CD4-positive, alpha-beta T cell (primary cell): ENCODE results near the gene FBXW12. TPM values are rescaled to one million over a fixed set of nuclear protein-coding genes. Genes with fewer than 3 reads are reported as not detected.
A peak's percentile ranks its signal among the peaks of the same experiment; 100 is the strongest.
"Not testable (repeated sequence)": the region's sequence is repeated elsewhere in the genome, so short reads cannot be mapped to it uniquely, and the experiment has no call there.

Experiments
- ATAC-seq: fragments of 200-7000 bp; cut with Tn5 transposase; one replicate; pipeline ENCODE4 v1.10.0; 2022; ENCODE audit warnings: mild to moderate bottlenecking; ENCODE audit not compliant: poor library complexity
- CTCF ChIA-PET: fragments of 350-600 bp; sonication (Branson Sonifier 250); formaldehyde crosslinking; loops from one replicate; lab custom pipeline; 2021; ENCODE audit warnings: antibody characterized with exemption, inconsistent platforms; lab: Charles Lee
- POLR2A ChIA-PET: fragments of 350-600 bp; sonication (Branson Sonifier 250); formaldehyde crosslinking; loops from one replicate; lab custom pipeline; 2021; ENCODE audit warnings: antibody characterized with exemption, inconsistent platforms; lab: Charles Lee
- DNase-seq, 14 experiments: peaks; one replicate each; pipeline ENCODE4 v3.0.0-alpha.2; 2013 to 2020; ENCODE audit warnings: mixed read lengths in 2 of 14
- H3K27ac ChIP-seq, 2 donors: one replicate each; pipeline versions ENCODE4 v1.5.1 to v1.7.0; 2013; ENCODE audit warnings: low read length in 2 of 2, low read depth in 1 of 2, mild to moderate bottlenecking in 1 of 2
- H3K27me3 ChIP-seq, 2 experiments: 1 replicate in 1 of 2; 2 replicates in 1 of 2; pipeline versions ENCODE4 v1.6.1 to v1.7.0; 2013; ENCODE audit warnings: low read length in 2 of 2, control low read depth in 1 of 2, mild to moderate bottlenecking in 1 of 2, moderate library complexity in 1 of 2; ENCODE audit not compliant: insufficient read depth in 2 of 2, control insufficient read depth in 1 of 2
- H3K36me3 ChIP-seq: one replicate; pipeline ENCODE4 v1.6.1; 2013; ENCODE audit warnings: low read length, control low read depth; ENCODE audit not compliant: insufficient read depth
- H3K4me1 ChIP-seq: one replicate; pipeline ENCODE4 v1.6.1; 2013; ENCODE audit warnings: low read length, control low read depth; ENCODE audit not compliant: insufficient read depth
- H3K4me3 ChIP-seq: one replicate; pipeline ENCODE4 v1.5.1; 2013; ENCODE audit warnings: mild to moderate bottlenecking, low read length, moderate library complexity
- H3K9me3 ChIP-seq, 2 experiments: 1 replicate in 1 of 2; 2 replicates in 1 of 2; pipeline versions ENCODE4 v1.6.1 to v1.7.0; 2013; ENCODE audit warnings: low read length in 2 of 2, mild to moderate bottlenecking in 2 of 2, control low read depth in 1 of 2, moderate library complexity in 1 of 2; ENCODE audit not compliant: control insufficient read depth in 1 of 2, insufficient read depth in 1 of 2
- H3K27ac Mint-ChIP-seq: one replicate; pipeline ENCODE4 v1.8.0; 2020; ENCODE audit warnings: mixed read lengths
- H3K27me3 Mint-ChIP-seq: one replicate; pipeline ENCODE4 v1.8.0; 2021; ENCODE audit warnings: mixed read lengths
- H3K36me3 Mint-ChIP-seq: one replicate; pipeline ENCODE4 v1.8.0; 2021; ENCODE audit warnings: low read depth, mixed read lengths
- H3K4me1 Mint-ChIP-seq: one replicate; pipeline ENCODE4 v1.8.0; 2021; ENCODE audit warnings: low read depth, mixed read lengths
- H3K4me3 Mint-ChIP-seq: one replicate; pipeline ENCODE4 v1.8.0; 2020; ENCODE audit warnings: mild to moderate bottlenecking, mixed read lengths
- H3K9me3 Mint-ChIP-seq: one replicate; pipeline ENCODE4 v1.8.0; 2020; ENCODE audit warnings: mixed read lengths
- intact Hi-C, 2 experiments: fragments of 100-400 bp; cut with DNase I in 1 of 2; cut with micrococcal nuclease in 1 of 2; formaldehyde crosslinking; loops; one replicate each; pipeline versions ENCODE4 v1.15.1 to v1.9.0; 2023 to 2025; cut with DNase I, micrococcal nuclease
- total RNA-seq, 174 experiments: library from RNA in 2 of 174; stranded (reverse) in 2 of 174; gene quantifications; one replicate each; pipeline ENCODE4 v1.2.3 and lab custom pipeline; 2021 to 2026
- TF ChIP-seq, protein P1 (sequence below): fragments of 200-600 bp; IDR thresholded peaks from one replicate; pipeline ENCODE4 v1.8.0; 2022; ENCODE audit warnings: antibody characterized with exemption, mild to moderate bottlenecking

The FBXW12 gene
- total RNA-seq, 2 experiments from 2014 or later: not detected

GRCh38 chr3:48334605-48335004, 37.4 kb upstream of the FBXW12 start:
- no peaks in the 10 kb centered on the region for H3K9me3 Mint-ChIP-seq
- TF ChIP-seq, protein P1, sequence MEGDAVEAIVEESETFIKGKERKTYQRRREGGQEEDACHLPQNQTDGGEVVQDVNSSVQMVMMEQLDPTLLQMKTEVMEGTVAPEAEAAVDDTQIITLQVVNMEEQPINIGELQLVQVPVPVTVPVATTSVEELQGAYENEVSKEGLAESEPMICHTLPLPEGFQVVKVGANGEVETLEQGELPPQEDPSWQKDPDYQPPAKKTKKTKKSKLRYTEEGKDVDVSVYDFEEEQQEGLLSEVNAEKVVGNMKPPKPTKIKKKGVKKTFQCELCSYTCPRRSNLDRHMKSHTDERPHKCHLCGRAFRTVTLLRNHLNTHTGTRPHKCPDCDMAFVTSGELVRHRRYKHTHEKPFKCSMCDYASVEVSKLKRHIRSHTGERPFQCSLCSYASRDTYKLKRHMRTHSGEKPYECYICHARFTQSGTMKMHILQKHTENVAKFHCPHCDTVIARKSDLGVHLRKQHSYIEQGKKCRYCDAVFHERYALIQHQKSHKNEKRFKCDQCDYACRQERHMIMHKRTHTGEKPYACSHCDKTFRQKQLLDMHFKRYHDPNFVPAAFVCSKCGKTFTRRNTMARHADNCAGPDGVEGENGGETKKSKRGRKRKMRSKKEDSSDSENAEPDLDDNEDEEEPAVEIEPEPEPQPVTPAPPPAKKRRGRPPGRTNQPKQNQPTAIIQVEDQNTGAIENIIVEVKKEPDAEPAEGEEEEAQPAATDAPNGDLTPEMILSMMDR: no peak

GRCh38 chr3:48335286-48335685, 36.7 kb upstream of the FBXW12 start:
- H3K36me3 ChIP-seq, intact Hi-C loops, POLR2A ChIA-PET, H3K4me3 ChIP-seq, CTCF ChIA-PET, H3K27ac ChIP-seq, ATAC-seq, H3K9me3 ChIP-seq, H3K27me3 ChIP-seq, H3K27me3 Mint-ChIP-seq, H3K36me3 Mint-ChIP-seq, H3K4me1 Mint-ChIP-seq, H3K4me1 ChIP-seq, H3K4me3 Mint-ChIP-seq, H3K27ac Mint-ChIP-seq, H3K9me3 Mint-ChIP-seq: not testable (repeated sequence)
- DNase-seq: peak in 1 of 14 experiments; percentile 3

More at GRCh38 chr3:48334605-48335004, 37.4 kb upstream of the FBXW12 start:
- Histone ChIP-seq H3K4me1 (no peaks in the 10 kb centered on the region), H3K4me3 (no peak overlapping the region), H3K27me3 (peaks cover 0 to 2% of the 10 kb centered on the region in 2 experiments), H3K9me3 (no peaks in the 10 kb centered on the region), H3K27ac (no peak overlapping the region), H3K36me3 (no peaks in the 10 kb centered on the region)
- H3K27ac Mint-ChIP-seq: no peak overlapping the region
- CTCF ChIA-PET: no interaction called here
- H3K27me3 Mint-ChIP-seq: peaks cover 8% of the 10 kb centered on the region
- H3K4me3 Mint-ChIP-seq: no peak overlapping the region
- POLR2A ChIA-PET: no interaction called here
- DNase-seq (no peak), ATAC-seq (no peak)
- intact Hi-C loops: no loop called here
- H3K36me3 Mint-ChIP-seq: no peaks in the 10 kb centered on the region
- H3K4me1 Mint-ChIP-seq: no peaks in the 10 kb centered on the region

- H3K4me3 Mint-ChIP-seq, intact Hi-C loops, H3K27ac Mint-ChIP-seq, POLR2A ChIA-PET, H3K36me3 Mint-ChIP-seq, H3K36me3 ChIP-seq, H3K9me3 ChIP-seq, CTCF ChIA-PET, H3K4me1 Mint-ChIP-seq, ATAC-seq, H3K9me3 Mint-ChIP-seq, H3K27me3 ChIP-seq, H3K4me1 ChIP-seq, DNase-seq, H3K4me3 ChIP-seq, H3K27ac ChIP-seq, H3K27me3 Mint-ChIP-seq: not testable (repeated sequence)
Measured at GRCh38 chr3:48337536-48337935, 34.5 kb upstream of the FBXW12 start.

DNA sequence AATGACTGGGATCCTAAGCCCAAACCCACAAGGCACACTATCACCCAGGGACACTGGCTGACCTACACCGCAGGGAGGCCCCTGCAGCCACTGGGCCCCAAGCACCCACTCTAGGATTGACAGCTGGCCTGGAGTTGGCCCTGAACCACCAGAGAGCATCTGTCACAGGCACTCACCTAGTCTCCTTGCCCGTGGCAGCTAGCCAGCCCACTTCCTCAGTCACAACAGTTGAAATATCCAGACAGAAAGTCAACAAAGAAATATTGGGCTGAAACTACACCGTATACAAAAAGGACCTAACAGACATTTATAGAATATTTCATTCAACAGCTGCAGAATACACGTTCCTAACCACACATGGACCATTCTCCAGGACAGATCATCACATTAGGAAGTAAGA, 33.4 kb upstream of the FBXW12 start:
- TF ChIP-seq, protein P1: no peak
- CTCF ChIA-PET: no interaction called here
- Mint-ChIP-seq H3K27me3 (peaks cover 8% of the 10 kb centered on the region), H3K4me1 (no peaks in the 10 kb centered on the region), H3K9me3 (no peaks in the 10 kb centered on the region), H3K4me3 (no peak overlapping the region), H3K27ac (no peak overlapping the region), H3K36me3 (no peaks in the 10 kb centered on the region)
- POLR2A ChIA-PET: interaction anchor here (1.4 kb wide), 1 partner anchor 17 kb away, joined by 4 read pairs; no protein-coding TSS in a partner anchor
- Histone ChIP-seq H3K27ac (no peak overlapping the region), H3K27me3 (no peaks in the 10 kb centered on the region), H3K4me1 (no peaks in the 10 kb centered on the region), H3K9me3 (no peaks in the 10 kb centered on the region), H3K4me3 (no peak overlapping the region), H3K36me3 (no peaks in the 10 kb centered on the region)
- ATAC-seq (no peak), DNase-seq (no peak)
- intact Hi-C loops: no loop called here
